Kidney glomerular epithelial cell (primary cell): Measurements from ENCODE around the gene PRR33.

Source experiments
- DNase-seq: peaks from one replicate; lab custom pipeline; 2025; lab: John Stamatoyannopoulos, UW

Gene PRR33

DNA sequence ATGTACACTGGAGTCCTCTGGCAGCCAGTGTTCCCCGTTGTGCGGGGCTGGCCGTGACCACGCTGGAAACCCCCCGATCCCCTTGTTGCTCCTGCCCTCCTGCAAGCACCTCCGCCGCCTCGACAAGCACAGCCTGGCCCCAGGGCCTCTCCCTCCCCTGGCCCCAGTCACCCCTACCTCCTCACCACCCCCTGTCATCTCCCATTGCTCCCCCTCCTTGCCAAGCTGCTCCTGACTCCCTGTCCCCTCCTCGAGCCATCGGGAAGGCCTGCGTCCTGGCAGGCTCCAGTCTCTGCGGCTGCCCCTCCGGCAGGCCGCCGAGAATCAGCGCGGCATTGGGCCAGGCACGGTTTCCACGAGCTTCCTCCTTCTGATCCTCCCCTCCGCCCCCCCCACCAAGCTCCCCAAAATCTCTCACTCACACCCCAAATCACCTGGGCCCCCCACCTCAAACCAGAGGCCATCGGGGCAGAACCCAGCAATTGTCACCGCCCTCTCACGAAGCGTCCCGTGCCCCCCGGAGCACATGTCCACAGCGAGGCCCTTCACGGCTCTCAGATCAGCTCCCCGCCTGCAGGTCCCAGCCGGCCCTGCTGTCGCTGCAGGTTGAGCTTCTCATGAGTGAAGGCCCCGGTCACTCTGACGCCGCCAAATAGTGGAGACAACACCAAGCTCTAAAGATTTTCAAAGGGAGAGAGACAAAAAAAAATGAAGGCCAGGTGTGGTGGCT is 44.5 kb downstream of the PRR33 start:
- DNase-seq = no peak

GRCh38 chr11:1846453-1846932 is 45.2 kb downstream of the PRR33 start:
- DNase-seq = no peak

DNA sequence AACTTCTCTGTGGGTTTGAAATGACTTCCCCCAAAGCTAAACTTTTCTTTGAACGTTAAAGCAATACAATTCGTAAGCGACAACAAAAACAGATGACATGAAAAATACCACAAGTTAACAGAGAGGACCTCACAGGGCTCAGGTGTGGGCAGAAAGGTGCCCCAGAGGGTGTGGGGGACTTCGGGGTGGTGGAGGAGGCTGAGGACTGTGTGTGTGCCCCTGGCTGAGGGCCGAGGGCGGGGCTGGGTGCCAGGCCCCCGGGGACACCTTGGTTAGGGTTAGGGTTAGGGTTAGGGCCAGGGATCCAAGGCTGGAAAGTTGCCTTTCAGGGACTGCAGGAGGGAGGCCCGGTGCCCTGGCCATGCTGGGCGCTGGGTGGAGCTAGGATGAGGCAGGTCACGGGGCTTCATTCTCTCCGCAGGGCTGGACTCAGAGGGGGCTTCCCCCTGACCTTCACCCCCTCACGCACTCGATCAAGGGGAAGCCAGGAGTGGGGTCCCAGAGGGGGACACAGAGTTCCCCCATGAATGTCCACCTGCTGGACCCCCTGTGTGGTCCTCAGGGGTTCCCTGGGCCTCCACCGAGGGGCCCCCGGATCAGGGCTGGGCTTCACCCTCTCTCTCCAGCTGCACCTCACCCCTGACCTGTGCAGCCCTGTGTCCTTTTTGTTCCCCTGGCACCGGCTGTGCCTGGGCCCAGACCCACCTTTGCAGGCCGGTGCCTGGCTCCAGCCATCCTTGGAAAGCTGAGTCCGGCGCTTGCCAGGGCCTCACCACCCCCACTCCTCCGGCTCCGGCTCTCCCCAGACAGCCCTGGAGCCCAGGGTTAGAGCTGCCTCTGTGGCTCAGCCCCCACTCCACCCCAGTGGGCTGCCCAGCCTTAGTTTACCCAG is 45.9 kb downstream of the PRR33 start:
- DNase-seq = no peak

DNA sequence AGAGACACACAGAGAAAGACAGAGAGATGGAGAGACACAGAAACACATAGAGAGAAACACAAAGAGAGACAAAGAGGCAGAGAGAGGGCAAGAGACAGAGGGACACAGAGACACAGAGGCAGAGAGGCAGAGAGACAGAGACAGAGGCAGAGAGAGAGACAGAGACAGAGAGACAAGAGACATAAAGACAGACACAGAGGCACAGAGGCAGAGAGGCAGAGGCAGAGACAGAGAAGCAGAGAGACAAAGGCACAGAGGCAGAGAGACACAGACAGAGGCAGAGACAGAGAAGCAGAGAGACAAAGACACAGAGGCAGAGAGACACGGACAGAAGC is 46.6 kb downstream of the PRR33 start:
- no peak for DNase-seq

DNA sequence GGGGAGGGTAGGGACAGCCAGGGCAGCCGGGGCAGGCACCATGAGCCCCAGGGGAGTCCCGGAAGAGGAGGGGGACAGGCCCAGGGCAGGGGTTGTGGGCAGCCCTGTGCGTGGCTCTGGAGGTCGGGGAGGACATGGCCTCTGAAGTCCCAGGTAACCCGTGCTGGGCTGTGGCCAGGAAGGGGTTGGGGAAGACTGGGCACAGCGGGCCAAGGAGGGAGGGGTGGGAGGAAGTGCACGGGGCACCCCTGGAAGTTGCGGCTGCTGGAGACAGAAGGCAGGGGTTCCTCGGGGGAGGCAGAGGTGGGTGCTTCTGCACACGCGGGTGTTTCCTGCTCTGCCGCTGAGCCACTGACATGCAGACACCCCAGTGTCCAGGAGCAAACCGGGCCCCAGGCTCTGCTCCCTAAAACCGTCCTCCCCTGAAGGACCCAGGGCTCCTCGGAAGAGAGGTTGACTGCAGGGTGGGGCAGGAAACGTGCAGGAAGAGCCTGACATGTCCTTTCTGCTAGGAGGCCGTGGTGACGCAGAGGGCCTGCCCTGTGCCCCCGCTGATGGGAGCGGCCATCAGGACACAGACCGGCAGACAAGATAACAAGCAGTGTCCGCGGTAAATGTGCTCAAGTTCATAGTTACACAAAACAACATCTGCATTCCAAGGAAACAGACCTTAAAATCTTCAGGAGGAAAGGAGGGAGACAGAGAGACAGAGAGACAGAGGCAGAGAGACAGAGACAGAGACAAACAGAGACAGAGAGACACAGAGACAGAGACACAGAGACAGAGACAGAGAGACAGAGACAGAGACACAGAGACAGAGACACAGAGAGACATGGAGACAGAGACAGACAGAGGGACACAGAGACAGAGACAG is 47.2 kb downstream of the PRR33 start:
- peak; percentile 35 for DNase-seq

DNA sequence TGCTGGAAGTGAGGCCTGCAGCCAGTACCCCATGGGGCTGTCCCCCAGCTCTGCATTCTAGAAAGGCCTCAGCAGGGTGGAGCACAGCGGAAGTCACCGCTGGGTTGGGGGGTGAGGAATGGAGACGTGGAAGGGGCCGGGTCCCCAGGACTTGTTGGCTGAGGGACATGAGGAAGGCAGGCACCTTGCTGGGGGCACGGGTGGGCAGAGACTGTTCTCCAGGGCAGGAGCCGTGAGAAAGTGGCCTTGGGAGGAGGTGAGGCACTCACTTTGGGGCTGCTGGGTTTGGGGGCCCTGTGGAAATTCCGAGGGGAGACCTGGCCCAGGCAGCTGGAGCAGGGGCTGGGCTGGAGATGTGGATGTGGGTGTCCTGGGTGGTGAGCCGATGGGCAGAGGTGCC is 47.9 kb downstream of the PRR33 start:
- no peak for DNase-seq

- DNase-seq = no peak
Observed at GRCh38 chr11:1843098-1843473, 48.6 kb downstream of the PRR33 start.

- DNase-seq = no peak
Observed at GRCh38 chr11:1842149-1843097, 49.3 kb downstream of the PRR33 start.

DNA sequence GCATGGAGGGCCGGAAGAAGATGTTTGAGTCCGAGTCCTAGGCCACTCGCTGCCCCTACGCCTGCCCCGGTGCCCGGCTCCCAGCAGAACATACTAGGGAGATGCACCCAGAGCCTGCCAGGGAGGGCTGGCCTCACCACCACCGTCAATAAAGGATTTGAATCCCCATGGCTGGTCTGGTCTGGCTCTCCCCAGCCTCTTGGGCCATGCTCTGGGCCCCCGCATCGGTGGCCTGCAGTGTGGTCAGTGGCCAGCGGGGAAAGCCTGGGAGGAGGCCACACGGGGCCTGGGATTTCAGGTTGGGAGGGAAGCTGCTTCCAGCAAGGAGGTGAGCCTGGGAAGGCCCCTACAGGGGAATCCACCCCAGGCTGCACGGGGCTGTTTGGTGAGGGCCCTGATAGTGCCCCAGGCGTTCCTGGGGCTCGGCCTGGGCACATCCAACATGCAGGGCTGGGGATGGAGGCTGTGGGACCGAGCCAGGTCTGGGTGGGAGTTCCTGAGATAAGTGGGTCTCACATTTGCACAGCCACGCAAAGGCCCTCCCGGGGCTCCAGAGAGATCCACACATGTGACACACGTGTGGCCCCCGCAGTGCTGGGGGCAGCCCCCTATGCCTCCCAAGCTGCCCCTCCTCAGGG is 50.1 kb downstream of the PRR33 start:
- no peak for DNase-seq

GRCh38 chr11:1840780-1841480 is 50.8 kb downstream of the PRR33 start:
- DNase-seq = no peak

DNA sequence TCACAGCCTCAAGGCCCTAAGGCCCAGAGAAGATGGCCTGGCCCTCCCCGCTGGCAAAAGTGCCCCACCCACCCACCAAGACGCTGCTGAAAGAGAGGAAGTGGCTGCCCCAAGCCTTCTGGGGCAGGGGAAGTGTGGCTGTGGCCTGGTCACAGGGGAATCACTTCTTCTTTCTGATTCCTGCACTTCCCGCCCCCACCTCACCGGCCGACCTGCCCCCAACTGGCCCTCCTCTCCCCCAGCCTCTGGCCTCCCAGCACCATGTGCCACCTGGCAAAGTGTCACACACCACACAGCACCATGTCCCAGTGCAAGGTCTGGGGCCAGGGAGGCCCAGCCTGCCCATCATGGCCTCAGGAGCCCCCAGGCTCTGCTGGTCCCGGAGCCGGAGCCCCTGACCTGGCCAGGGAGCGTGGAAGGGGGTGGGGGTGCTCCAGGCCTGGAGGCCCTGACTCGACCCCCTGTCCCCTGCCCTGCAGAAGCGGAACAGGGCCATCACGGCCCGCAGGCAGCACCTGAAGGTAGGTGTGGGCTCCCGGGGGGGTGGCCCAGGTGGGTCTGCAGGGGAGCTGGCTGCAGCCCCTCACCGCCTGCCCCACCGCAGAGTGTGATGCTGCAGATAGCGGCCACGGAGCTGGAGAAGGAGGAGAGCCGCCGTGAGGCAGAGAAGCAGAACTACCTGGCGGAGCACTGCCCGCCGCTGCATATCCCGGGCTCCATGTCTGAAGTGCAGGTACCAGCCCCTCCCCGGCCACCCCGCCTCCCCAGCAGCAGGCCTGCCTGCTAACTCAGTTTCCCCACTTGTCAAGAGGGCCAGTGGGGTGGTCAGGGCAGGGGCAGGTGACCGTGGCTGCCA is 51.5 kb downstream of the PRR33 start:
- DNase-seq = no peak

GRCh38 chr11:1839204-1839923 is 52.3 kb downstream of the PRR33 start:
- no peak for DNase-seq

DNA sequence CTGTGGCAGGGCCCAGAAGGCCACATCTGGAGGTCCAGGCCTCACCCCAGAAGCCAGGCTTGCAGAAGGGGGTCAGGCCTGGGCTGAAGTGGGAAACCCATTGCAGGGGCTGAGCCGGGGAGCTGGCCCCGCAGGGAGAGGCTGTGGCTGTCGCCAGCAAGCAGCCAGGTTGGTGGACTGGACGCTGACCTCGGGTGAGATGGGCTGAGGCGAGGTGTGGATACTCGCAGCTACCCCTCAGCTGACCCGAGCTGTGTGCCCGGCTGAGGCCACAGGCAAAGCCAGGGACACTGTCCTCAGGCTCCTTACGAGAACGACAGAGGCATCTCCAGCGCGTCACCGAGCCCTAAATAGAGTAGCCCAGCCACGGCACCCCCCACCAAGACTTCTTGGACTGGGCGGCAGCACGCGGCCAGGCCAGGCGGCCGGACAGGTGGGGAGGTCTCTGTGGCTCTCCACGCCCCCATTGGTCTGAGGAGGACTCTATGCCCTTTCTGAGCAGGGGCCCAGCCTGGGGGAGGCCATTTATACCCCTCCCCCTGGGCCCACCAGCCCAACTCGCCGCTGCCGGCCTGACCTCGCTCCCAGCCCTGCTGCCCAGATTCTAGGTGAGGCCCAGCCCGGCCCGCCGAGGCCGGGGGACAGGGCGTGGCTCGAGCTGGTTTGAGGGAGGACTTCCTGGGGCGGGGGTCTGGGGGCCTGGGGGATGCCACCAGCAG is 53.1 kb downstream of the PRR33 start, which contains the start of gene TNNI2:
Gene TNNI2 (plus strand): TSS at position 556 of the 719 bp plus-strand sequence. CDS start 716 bp downstream, outside the sequence.
- no peak for DNase-seq
